NCI-H82 treated with DMSO at 0.1 percent for 48 hours (cell line): ENCODE results near the gene DENND6B.
"Not testable (repeated sequence)": the region's sequence is repeated elsewhere in the genome, so short reads cannot be mapped to it uniquely, and the experiment has no call there.

ENCODE experiments used
- DNase-seq: peaks from one replicate; lab custom pipeline; 2025; ENCODE audit not compliant: unreplicated experiment; lab: John Stamatoyannopoulos, UW

Gene DENND6B, protein sequence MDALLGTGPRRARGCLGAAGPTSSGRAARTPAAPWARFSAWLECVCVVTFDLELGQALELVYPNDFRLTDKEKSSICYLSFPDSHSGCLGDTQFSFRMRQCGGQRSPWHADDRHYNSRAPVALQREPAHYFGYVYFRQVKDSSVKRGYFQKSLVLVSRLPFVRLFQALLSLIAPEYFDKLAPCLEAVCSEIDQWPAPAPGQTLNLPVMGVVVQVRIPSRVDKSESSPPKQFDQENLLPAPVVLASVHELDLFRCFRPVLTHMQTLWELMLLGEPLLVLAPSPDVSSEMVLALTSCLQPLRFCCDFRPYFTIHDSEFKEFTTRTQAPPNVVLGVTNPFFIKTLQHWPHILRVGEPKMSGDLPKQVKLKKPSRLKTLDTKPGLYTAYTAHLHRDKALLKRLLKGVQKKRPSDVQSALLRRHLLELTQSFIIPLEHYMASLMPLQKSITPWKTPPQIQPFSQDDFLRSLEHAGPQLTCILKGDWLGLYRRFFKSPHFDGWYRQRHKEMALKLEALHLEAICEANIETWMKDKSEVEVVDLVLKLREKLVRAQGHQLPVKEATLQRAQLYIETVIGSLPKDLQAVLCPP

GRCh38 chr22:50326956-50327710, at the start of gene DENND6B:
TSS of gene DENND6B (minus strand) at chr22:50327012. CDS start at chr22:50326988, 24 bp downstream.
- peak; percentile 39 for DNase-seq

DNA sequence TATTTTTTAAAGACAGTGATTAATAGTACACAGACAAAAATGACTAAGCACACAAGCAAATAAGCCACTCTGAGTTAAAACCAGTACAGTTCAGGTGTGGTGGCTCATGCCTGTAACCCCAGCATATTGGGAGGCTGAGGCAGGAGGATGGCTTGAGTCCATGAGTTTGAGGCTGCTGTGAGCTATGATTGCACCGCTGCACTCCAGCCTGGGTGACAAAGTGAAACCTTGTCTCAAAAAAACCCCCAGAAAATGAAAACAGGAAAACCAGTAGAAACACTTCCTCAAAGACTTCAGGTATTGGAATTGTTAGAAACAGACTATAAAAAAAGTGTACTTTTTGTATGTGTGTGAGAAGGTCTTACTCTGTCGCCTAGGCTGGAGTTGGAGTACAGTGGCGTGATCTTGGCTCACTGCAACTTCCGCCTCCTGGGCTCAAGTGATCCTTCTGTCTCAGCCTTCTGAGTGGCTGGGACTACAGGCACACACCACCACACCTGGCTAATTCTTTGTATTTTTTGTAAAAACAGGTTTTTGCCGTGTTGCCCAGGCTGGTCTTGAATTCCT, 49.4 kb upstream of the DENND6B start:
- DNase-seq: no peak

DNA sequence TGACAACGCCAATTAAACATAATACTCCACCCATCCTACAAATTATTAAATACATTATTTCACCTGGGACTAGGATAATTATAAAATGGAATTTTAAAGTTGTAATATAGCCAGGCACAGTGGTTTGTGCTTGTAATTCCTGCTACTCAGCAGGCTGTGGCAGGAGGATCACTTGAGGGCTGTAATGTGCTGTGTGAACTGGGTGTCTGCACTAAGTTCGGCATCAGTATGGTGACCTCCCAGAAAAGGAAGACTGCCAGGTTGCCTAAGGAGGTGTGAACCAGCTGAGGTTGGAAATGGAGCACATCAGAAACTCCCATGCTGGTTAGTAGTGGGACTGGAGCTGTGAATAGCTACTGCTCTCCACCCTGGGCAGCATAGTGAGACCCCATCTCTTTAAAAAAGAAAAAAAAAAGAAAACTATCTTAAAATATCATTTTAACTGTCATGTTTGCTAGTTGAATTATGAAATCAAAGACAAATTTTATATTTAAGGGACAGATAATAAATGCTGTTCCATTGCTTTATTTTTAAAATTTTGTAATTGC, 44.4 kb upstream of the DENND6B start:
- no peak for DNase-seq

- DNase-seq: no peak
These were observed 41.1 kb upstream of the DENND6B start for GRCh38 chr22:50367778-50368500.

DNA sequence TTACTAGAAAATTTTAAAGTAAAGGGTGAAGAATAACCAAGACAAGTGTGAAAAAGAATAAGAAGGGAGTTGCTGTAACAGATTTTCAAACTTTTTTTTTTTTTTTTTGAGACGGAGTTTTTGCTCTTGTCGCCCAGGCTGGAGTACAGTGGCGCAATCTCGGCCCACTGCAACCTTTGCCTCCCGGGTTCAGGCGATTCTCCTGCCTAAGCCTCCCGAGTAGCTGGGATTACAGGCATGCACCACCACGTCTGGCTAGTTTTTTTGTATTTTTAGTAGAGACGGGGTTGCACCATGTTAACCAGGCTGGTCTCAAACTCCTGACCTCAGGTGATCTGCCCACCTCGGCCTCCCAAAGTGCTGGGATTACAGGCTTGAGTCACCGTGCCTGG, 37.0 kb upstream of the DENND6B start:
- DNase-seq: not testable (repeated sequence)

DNA sequence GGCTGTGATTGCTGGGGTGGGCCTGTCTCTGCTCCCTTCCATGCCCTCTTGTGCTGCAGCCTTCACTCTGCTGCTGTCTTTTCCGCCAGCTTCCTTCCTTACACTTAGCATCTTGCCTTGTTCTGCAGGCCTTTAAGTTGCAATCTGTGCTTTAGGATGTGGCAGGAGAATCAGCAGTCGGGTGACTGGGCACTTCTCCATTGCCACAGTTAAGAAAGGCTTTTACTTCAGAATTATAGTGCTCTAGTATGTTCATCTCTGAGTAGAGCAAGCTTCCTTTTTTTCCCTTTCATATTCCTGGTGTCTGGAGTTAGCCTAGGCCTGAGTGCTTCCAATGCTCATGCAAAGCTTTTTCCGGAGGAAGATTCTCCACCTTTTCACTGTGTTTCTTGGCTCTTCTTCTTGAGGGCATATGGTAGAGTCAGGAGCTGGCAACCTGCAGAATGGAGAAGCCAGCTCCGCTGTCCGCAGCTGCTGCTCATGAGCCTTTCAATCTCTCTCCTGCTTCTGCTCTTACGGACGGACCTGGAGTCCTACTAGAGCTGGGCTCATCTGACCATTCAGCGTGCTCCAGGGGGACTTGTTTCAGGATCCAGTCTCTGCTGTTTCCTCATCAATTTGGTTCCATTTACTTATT, 36.5 kb upstream of the DENND6B start:
- no peak for DNase-seq

DNA sequence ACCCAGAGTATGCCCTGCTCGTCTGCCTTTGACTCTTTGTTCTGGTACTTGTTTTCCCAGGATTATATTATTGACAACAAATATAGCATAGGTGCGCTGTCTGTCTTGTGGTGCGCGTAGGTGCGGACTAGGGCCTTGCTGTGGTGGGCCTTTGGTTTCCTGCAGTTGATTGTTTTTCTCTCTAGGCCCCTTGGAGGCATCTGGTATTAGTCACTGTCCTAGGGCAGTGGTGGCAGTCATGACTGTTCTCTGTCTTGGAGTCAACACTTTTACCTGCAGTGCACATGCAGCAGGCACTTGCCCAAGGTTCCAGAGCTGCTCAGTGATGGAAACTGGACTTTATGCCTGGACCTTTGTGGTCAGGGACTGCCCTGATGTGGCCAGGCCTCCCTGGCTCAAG, 34.9 kb upstream of the DENND6B start:
- no peak for DNase-seq

GRCh38 chr22:50361222-50361621, 34.4 kb upstream of the DENND6B start:
- no peak for DNase-seq

GRCh38 chr22:50360578-50360977, 33.8 kb upstream of the DENND6B start:
- no peak for DNase-seq

DNA sequence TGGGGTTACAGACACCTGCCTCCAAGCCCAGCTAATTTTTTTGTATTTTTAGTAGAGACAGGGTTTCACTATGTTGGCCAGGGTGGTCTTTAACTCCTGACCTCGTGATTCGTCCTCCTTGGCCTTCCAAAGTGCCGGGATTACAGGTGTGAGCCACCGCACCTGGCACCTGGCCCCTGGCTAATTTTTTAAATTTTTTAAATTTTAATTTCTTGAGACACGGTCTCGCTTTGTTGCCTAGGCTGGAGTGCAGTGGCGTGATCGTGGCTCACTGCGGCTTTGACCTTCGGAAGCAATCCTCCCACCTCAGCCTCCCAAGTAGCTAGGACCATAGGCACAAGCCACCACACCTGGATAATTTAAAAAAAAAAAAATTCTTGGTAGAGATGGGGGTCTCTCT, 30.9 kb upstream of the DENND6B start:
- DNase-seq: no peak

DNA sequence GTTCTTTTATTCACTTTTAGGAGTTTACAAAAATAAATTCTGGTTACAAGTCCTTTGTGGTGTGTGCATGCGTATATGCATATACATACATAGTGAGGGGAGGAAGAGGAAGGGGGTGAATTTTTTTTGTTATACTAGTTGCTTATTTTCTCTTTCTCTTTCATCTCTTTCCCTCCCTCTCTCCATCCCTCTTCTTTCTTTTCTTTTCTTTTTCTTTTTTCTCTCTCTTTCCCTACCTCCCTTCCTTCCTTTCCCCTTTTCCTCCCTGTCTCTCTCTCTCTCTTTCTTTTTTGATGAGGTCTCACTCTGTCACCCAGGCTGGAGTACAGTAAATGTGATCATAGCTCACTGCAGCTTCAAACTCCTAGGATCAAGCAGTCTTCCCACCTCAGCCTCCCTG, 30.4 kb upstream of the DENND6B start:
- no peak for DNase-seq

DNA sequence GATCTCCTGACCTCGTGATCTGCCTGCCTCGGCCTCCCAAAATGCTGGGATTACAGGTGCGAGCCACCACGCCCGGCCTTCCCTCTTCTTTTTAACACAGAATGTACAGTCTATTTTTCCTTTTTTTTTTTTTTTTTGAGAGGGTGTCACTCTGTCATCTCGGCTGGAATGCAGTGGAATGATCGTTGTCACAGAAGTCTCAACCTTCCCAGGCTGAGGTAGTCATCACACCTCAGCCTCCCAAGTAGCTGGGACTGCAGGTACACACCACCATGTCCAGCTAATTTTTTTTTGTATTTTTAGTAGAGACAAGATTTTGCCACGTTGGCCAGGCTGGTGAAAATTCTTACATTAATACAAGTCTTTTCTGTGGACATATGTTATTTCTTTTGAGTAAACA, 29.4 kb upstream of the DENND6B start:
- no peak for DNase-seq

- no peak for DNase-seq
These were observed 21.2 kb upstream of the DENND6B start for GRCh38 chr22:50348058-50348457.

DNA sequence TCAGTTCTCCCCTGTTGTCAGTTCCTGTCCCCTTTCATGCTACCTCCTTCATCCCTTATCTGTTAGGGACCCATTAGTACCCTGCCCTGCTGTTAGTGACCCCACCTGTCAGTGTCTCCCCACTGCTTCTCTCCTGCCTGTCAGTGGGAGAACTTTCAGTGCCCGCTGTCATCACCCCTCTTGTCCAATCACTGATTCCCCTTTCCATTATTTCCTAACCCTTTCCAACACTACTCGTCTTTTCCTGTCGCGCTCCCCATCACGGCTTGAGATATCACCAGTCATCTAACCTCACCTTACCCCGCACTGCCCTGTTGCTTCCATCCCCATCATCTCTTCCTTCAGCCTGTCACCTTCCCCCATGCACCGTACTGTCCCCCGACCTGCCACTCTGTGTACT, 20.3 kb upstream of the DENND6B start:
- no peak for DNase-seq

- no peak for DNase-seq
These were observed 19.7 kb upstream of the DENND6B start for GRCh38 chr22:50346470-50346869.

DNA sequence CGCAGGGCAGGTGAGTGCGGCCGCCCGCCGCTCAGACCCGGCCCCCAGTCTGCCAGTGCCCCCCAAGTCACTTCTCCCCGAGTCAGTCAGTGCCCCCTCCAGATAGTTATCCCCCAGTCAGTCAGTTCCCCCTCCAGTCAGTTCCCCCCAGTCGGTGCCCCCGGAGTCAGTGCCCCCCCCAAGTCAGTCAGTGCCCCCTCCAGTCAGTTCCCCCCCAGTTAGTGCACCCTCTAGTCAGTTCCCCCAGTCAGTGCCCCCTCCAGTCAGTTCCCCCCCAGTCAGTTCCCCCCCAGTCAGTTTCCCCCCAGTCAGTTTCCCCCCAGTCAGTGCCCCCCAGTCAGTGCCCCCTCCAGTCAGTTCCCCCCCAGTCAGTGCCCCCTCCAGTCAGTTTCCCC, 16.7 kb upstream of the DENND6B start:
- no peak for DNase-seq

DNA sequence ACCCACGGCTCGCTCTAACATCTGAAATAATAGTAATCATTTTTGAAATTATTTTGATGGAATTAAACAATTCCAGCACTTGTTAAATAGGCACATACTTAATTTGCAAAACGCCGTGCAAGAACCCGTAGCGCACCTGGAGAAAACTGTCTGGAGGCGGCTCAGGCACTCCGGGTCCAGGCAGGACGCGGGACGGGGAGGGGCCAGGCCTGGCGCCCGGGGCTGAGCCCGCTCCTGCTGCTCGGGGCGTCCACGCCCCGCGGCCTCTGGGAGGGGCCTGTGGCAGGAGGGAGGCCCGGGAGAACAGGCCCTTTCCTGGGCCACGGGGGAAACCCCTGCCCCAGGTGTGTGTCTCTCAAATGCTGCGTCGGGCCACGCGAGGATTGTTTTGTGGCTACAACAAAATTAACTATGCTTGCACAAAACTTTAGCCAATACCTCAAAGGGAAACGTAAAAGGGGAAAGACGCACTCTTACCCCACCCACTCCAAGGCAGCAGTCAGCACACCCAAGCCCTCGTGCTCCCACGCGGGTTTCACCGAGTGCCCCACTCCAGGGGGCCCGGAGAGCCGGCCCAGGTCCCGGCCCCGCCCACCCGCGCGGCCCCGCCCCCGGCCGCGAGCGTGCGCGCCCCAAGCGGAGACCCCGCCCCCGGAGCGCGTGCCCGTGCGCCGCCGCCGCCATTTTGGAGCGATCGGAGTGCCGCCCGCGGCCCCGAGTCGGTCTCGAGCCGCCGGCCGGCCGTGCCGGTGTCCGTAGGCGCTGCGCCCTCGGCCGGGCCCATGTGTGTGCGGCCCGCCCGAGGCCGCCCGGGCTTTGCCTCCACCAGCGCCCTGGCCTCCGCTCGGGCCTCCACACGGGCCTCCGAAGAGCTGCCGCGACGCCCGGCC, 16.1 kb upstream of the DENND6B start, which contains the start of gene PPP6R2:
PPP6R2 (plus strand) TSS at position 677 of the 890 bp plus-strand sequence. CDS start 50,582 bp downstream, outside the sequence.
- DNase-seq: no peak

GRCh38 chr22:50341977-50342650, 15.3 kb upstream of the DENND6B start:
- DNase-seq: peak; percentile 42
